Measurements from ENCODE around the gene GOLGA8G.
A peak's percentile ranks its signal among the peaks of the same experiment; 100 is the strongest.
"Not testable (repeated sequence)": the region's sequence is repeated elsewhere in the genome, so short reads cannot be mapped to it uniquely, and the experiment has no call there.

The GOLGA8G gene, protein sequence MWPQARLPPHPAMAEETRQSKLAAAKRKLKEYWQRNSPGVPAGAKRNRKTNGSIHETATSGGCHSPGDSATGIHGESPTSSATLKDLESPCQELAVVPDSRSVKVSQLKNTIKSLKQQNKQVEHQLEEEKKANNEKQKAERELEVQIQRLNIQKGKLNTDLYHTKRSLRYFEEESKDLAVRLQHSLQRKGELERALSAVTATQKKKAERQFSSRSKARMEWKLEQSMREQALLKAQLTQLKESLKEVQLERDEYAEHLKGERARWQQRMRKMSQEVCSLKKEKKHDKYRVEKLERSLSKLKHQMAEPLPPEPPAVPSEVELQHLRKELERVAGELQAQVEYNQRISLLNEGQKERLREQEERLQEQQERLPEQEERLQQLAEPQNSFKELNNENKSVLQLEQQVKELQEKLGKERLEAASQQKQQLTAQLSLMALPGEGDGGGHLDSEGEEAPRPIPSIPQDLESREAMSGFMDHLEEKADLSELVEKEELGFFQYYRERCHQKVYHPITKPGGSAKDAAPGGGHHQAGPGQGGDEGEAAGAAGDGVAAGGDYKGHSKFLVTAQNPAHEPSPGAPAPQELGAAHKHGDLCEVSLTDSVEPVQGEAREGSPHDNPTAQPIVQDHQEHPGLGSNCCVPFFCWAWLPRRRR

DNA sequence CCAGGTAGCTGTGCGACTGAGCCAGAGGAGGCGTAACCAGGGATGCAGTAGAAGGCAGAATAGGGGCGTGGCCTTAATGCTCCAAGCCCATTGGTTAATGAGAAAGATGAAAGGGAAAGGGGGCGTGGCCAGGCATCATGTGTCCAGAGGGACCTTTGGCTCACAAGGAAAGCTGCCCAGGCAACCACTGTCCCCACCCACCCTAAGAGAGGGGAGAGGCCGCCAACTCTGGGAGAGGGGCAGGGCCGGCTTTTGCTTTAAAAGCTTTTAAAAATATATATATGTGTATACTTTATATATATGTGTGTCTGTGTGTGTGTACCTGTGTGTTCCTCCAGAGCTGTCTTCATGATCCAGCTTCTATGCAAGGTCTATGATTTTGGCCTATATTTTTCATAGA lies at the start of gene GOLGA8G:
TSS of gene GOLGA8G (minus strand) at position 18 of the 400 bp plus-strand sequence. CDS start 62 bp downstream, outside the sequence.
- DNase-seq (ENCODE audit: low read depth, low spot score) = peak; percentile 0

DNA sequence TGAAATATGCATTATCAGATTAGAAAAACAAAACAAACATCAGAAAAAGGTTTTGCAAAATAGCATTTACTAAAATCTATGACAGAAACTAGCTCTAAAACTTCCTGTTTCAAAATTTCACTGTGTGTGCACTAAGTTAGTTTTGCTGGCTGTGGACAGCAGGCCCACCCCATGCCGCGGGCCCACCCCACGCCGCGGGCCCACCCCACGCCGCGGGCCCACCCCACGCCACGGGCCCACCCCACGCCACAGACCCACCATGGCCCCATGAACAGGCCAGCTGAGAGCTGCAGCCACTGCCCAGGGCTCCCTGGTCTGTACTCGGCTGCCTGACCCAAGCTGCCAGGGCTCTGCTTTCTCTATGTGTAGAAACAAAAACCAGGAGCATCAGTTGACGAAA lies 40.6 kb upstream of the GOLGA8G start:
- not testable (repeated sequence) for DNase-seq (ENCODE audit: low read depth, low spot score)

DNA sequence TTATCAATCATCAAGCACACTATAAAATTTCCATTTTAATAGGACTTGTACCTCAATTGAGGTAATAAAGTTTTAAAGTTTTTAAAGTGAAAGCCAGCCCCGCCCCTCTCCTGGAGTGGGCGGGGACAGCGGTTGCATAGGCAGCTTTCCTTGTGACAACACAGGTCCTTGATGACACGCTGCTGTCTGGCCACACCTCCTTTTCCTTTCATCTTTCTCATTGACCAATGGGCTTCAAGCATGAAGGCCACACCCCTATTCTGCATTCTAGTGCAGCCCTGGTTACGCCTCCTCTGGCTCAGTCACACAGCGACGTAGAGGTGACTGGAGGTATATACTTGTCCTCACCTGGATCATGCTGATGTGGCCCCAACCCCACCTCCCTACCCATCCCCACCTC lies 20.5 kb upstream of the GOLGA8G start, which contains the start of gene GOLGA6L25:
TSS of gene GOLGA6L25 (plus strand) at position 301 of the 400 bp plus-strand sequence. CDS start at position 362, 61 bp downstream.
- DNase-seq (ENCODE audit: low read depth, low spot score) = not testable (repeated sequence)

DNA sequence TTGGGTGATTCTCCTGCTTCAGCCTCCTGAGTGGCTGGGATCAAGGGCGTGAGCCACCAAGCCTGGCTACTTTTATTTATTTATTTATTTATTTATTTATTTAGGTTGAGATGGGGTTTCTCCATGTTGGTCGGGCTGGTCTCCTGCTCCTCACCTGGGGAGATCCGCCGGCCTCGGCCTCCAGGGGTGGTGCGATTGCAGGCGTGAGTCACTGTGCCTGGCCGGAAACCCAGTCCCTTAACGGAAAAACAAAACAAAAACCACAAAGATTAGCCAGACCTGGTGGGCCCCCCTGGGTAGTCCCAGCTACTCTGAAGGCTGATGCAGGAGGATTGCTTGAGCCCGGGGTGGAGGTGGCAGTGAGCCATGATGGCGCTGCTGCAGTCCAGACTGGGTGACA lies 17.6 kb downstream of the GOLGA8G start:
- not testable (repeated sequence) for DNase-seq (ENCODE audit: low read depth, low spot score)

DNA sequence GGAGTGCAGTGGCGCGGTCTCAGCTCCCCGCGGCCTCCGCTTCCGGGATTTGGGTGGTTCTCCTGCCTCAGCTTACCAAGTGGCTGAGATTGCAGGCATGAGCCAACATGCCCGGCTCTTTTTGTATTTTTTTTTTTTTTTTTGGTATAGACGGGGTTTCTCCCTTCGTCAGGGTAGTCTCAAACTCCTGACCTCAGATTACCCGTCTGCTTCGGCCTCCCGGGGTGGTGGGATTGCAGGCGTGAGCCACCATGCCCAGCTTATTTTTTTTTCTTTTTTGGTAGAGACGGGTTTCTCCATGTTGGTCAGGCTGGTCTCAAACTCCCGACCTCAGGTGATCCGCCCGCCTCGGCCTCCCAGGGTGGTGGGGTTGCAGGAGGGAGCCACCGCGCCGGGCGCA lies 18.6 kb downstream of the GOLGA8G start:
- not testable (repeated sequence) for DNase-seq (ENCODE audit: low read depth, low spot score)

DNA sequence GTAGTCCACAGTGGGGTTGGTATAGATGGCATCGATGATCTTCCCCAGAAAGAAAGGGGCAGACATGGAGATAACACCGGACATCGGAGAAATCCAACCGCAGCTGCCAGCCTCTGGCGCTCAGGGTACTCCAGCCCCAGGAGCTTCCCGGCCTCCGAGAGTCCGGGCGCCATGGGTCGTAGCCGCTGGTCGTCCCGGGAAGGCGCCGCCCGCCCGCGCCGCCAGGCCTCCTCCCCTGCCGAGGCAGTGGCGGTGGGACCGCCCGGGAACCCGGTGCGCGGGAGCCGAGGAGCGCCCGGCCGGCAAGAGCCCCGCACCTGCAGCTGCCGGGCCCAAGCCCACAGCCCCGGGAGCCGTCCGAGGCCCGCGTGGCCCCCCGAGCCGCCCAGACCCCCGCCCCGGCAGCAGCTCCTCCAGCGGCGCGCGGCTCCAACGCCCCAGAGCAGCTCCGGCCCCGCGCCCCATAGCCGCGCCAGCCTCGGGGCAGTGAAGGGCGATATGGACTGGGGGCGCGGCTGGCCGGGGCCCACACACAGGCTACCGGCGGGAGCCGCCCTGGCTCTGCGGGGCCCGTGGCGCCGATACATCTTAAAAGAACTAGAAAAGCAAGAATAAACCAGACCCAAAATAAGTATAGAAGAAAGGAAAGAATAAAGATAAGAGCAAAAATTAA lies 24.4 kb downstream of the GOLGA8G start:
- not testable (repeated sequence) for DNase-seq (ENCODE audit: low read depth, low spot score)

DNA sequence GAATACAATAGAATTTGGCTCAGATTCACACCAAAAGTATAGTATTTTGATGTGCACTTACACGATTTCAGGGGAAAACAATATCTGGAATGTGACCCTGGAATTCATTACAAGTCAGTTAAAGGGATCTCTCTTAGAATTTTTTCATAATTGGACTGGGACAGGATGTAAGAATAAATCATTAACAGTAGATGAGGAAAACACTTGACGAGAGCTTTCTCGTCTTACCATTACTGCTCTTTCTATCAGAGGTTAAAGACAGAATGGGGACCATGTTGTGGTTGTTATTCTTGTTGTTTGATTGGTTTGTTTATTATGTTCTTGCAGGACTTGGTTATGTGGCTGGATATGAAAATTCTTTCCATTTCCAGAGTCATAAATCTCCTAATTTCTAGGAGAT lies 51.4 kb downstream of the GOLGA8G start:
- DNase-seq (ENCODE audit: low read depth, low spot score) = not testable (repeated sequence)
